HEK293 (cell line): ENCODE measurements around the gene DENND2A.

ENCODE experiments used
- PRDM1 ChIP-seq: fragments of 450-650 bp; formaldehyde crosslinking; IDR thresholded peaks from 2 replicates; pipeline ENCODE4; 2016; ENCODE audit warnings: missing biosample characterization, missing genetic modification characterization
- ZNF175 ChIP-seq: fragments of 450-650 bp; formaldehyde crosslinking; IDR thresholded peaks from 2 replicates; pipeline ENCODE4 v1.5.1; 2016; ENCODE audit warnings: missing biosample characterization, missing genetic modification characterization
- ZNF792 ChIP-seq: fragments of 450-650 bp; formaldehyde crosslinking; IDR thresholded peaks from 2 replicates; pipeline ENCODE4 v1.5.1; 2016; ENCODE audit warnings: missing biosample characterization, missing genetic modification characterization

DNA sequence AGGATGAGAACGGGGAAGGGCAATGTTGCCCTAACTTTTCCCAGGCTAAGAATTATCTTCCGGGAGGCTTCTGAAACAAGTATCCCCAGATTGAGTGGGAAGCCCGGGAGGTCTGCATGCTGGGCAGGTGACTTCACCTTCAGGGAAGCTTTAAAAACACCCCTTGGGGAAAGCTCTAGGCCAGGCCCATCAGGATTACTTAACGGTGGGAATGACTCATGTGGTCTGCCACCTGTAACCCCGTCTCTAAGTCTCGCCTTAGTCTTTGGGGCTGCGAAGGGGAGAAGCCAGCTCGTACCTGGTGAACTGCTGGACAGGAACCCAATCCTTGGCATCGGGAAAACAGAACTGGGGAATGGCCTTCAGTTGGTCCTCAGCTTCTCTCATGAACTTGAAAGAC lies 81.2 kb downstream of the DENND2A start:
- TF ChIP-seq PRDM1 (tag by site-specific recombination) = no peak
- TF ChIP-seq ZNF175 (tag by site-specific recombination) = no peak
- no peak for TF ChIP-seq ZNF792
